Measurements from ENCODE around the gene TPPP3.
A peak's percentile ranks its signal among the peaks of the same experiment; 100 is the strongest.

The TPPP3 gene

DNA sequence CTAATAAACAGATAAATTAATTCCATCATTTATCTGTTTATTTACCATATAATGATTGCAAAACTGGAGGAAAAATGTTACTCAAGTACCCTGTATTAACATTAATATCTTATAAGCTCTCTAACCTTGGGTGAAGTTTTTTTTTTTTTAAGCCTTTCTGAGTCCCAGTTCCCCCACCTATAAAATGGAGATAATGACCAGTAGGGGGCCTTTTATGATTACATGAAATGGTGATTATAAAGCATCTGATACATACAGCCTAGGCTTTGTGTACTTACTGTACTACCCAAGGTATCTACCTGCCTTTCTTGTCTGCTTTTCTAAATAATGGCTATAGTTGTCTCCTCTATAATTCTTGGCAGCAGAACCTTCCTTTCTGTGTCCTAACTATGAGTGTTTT lies 44.1 kb downstream of the TPPP3 start:
- in situ Hi-C loops (cut with HindIII; ENCODE audit: low sequenced_read_pairs): no loop called here
- peak; percentile 3 for DNase-seq (ENCODE audit: low read depth)
- TF ChIP-seq CTCF (IDR thresholded peaks at IDR 0.05; ENCODE audit: low read depth, low read length, missing control alignments): peak; percentile 30
- H3K4me3 ChIP-seq (ENCODE audit: low read depth, low read length): no peak overlapping the region

GRCh38 chr16:67346341-67346740 lies 47.0 kb downstream of the TPPP3 start:
- TF ChIP-seq CTCF (IDR thresholded peaks at IDR 0.05; ENCODE audit: low read depth, low read length, missing control alignments): no peak
- no peak for DNase-seq (ENCODE audit: low read depth)
- H3K4me3 ChIP-seq (ENCODE audit: low read depth, low read length): no peak overlapping the region
- in situ Hi-C loops (cut with HindIII; ENCODE audit: low sequenced_read_pairs): no loop called here

- no peak for TF ChIP-seq CTCF (IDR thresholded peaks at IDR 0.05; ENCODE audit: low read depth, low read length, missing control alignments)
- H3K4me3 ChIP-seq (ENCODE audit: low read depth, low read length): no peak overlapping the region
- DNase-seq (ENCODE audit: low read depth): no peak
- in situ Hi-C loops (cut with HindIII; ENCODE audit: low sequenced_read_pairs): no loop called here
Observed at GRCh38 chr16:67345401-67345800, 47.9 kb downstream of the TPPP3 start.

- no peak overlapping the region for H3K4me3 ChIP-seq (ENCODE audit: low read depth, low read length)
- no peak for DNase-seq (ENCODE audit: low read depth)
- TF ChIP-seq CTCF (IDR thresholded peaks at IDR 0.05; ENCODE audit: low read depth, low read length, missing control alignments): no peak
- in situ Hi-C loops (cut with HindIII; ENCODE audit: low sequenced_read_pairs): no loop called here
Observed at GRCh38 chr16:67342616-67343015, 50.7 kb downstream of the TPPP3 start.

DNA sequence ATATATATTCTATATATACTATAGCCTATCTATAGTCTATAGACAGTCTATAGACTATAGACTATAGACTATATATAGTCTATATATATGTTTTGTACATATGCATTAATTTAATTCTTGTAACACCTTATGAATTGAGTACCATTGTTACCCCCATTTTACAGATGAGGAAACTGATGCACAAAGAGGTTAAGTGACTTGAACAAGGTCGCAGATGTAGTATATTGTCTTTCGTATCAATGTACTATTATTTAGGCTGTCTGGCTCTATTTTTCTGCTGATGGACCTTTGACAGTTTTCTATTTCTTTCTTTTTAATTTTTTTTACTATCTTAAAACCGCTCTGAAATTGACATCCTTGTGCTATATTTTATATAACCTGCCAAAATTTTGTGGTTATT lies 52.0 kb downstream of the TPPP3 start:
- in situ Hi-C loops (cut with HindIII; ENCODE audit: low sequenced_read_pairs): no loop called here
- H3K4me3 ChIP-seq (ENCODE audit: low read depth, low read length): no peak overlapping the region
- no peak for TF ChIP-seq CTCF (IDR thresholded peaks at IDR 0.05; ENCODE audit: low read depth, low read length, missing control alignments)
- no peak for DNase-seq (ENCODE audit: low read depth)
